Progenitor cell of endocrine pancreas (in vitro differentiated cells): ENCODE measurements around the gene OR8D4. TPM values are rescaled to one million over a fixed set of nuclear protein-coding genes. Genes with fewer than 3 reads are reported as not detected.
"Not testable (repeated sequence)": the region's sequence is repeated elsewhere in the genome, so short reads cannot be mapped to it uniquely, and the experiment has no call there.

Experiments used
- DNase-seq: peaks from one replicate; pipeline ENCODE4 v3.0.0; 2021; ENCODE audit warnings: low spot score; ENCODE audit not compliant: unreplicated experiment
- H3K27ac Mint-ChIP-seq: 2 replicates; pipeline ENCODE4 v1.8.0; 2021; ENCODE audit warnings: mild to moderate bottlenecking, moderate library complexity, mixed read lengths
- H3K27me3 Mint-ChIP-seq: 2 replicates; pipeline ENCODE4 v1.8.0; 2021; ENCODE audit warnings: mixed read lengths
- H3K36me3 Mint-ChIP-seq: 2 replicates; pipeline ENCODE4 v1.8.0; 2022; ENCODE audit warnings: mixed read lengths; ENCODE audit not compliant: insufficient read depth
- H3K4me1 Mint-ChIP-seq: 2 replicates; pipeline ENCODE4 v1.8.0; 2021; ENCODE audit warnings: low read depth, mixed read lengths
- H3K4me3 Mint-ChIP-seq: 2 replicates; pipeline ENCODE4 v1.8.0; 2021; ENCODE audit warnings: low read depth, mild to moderate bottlenecking, moderate library complexity, mixed read lengths
- H3K9me3 Mint-ChIP-seq: 2 replicates; pipeline ENCODE4 v1.8.0; 2021; ENCODE audit warnings: low read depth, mixed read lengths
- long read RNA-seq: library from polyadenylated mRNA; unstranded; transcript quantifications from one replicate; pipeline ENCODE4 v2.0.0, GENCODE V29; 2020
- total RNA-seq: library from RNA; stranded (reverse); gene quantifications from 2 replicates; pipeline ENCODE4 v1.2.1, GENCODE V29; 2021
- TF ChIP-seq, protein P1 (sequence below): fragments of 200-600 bp; sonication (generic); IDR thresholded peaks from one replicate; pipeline ENCODE4 v1.5.0; 2021; ENCODE audit warnings: antibody characterized with exemption, mild to moderate bottlenecking; ENCODE audit not compliant: unreplicated experiment

The OR8D4 gene
- 0.24 and 0.58 TPM in 2 replicates for total RNA-seq
- long read RNA-seq, partial matches to known transcripts = 0 of 2 reads
- long read RNA-seq, other reads (novel, unspliced or antisense) = 1 of 2 reads

GRCh38 chr11:123901867-123902266, at the start of gene OR8D4:
OR8D4 (plus strand) TSS chr11:123902167; CDS start chr11:123906432, 4,265 bp downstream.
- Mint-ChIP-seq H3K27me3 (no peaks in the 10 kb centered on the region), H3K36me3 (no peaks in the 10 kb centered on the region), H3K27ac (no peak within 1 kb of the TSS), H3K4me1 (peaks cover 2% of the 10 kb centered on the region), H3K9me3 (no peaks in the 10 kb centered on the region), H3K4me3 (no peak within 1 kb of the TSS)
- TF ChIP-seq, protein P1, sequence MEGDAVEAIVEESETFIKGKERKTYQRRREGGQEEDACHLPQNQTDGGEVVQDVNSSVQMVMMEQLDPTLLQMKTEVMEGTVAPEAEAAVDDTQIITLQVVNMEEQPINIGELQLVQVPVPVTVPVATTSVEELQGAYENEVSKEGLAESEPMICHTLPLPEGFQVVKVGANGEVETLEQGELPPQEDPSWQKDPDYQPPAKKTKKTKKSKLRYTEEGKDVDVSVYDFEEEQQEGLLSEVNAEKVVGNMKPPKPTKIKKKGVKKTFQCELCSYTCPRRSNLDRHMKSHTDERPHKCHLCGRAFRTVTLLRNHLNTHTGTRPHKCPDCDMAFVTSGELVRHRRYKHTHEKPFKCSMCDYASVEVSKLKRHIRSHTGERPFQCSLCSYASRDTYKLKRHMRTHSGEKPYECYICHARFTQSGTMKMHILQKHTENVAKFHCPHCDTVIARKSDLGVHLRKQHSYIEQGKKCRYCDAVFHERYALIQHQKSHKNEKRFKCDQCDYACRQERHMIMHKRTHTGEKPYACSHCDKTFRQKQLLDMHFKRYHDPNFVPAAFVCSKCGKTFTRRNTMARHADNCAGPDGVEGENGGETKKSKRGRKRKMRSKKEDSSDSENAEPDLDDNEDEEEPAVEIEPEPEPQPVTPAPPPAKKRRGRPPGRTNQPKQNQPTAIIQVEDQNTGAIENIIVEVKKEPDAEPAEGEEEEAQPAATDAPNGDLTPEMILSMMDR = no peak
- DNase-seq = no peak

- Mint-ChIP-seq H3K27ac (no peak overlapping the region), H3K9me3 (peaks cover 15% of the 10 kb centered on the region), H3K27me3 (no peaks in the 10 kb centered on the region)
These were observed 49.6 kb upstream of the OR8D4 start for GRCh38 chr11:123852321-123852720.

DNA sequence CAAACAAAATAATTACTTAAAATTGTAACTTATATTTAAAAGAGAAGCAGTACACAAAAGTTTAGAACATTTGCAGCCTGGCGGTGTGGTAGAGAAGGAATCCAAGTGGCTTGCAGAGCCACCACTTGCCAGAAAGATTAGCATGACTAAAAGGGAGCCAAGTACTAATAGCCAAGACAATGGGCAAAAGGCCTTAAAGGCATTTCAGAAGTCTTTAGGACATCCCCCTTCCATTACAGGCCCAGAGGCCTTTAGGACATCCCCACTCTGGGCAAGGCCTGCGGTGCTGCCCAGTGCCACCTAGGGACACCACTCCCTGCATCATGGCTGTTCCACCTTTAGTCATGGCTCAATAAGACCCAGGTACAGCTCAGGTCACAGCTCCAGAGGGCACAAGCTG, 48.9 kb upstream of the OR8D4 start:
- no peaks in the 10 kb centered on the region for H3K36me3 Mint-ChIP-seq
- TF ChIP-seq, protein P1 = no peak
- H3K27me3 Mint-ChIP-seq = no peaks in the 10 kb centered on the region
- DNase-seq = no peak
- no peak overlapping the region for H3K27ac Mint-ChIP-seq
- H3K4me3 Mint-ChIP-seq = no peak overlapping the region
- H3K4me1 Mint-ChIP-seq = no peaks in the 10 kb centered on the region
- H3K9me3 Mint-ChIP-seq = peaks cover 20% of the 10 kb centered on the region

More at GRCh38 chr11:123852321-123852720, 49.6 kb upstream of the OR8D4 start:
- no peak for DNase-seq
- TF ChIP-seq, protein P1 = no peak
- Mint-ChIP-seq H3K4me1 (no peaks in the 10 kb centered on the region), H3K36me3 (no peaks in the 10 kb centered on the region), H3K4me3 (no peak overlapping the region)

DNA sequence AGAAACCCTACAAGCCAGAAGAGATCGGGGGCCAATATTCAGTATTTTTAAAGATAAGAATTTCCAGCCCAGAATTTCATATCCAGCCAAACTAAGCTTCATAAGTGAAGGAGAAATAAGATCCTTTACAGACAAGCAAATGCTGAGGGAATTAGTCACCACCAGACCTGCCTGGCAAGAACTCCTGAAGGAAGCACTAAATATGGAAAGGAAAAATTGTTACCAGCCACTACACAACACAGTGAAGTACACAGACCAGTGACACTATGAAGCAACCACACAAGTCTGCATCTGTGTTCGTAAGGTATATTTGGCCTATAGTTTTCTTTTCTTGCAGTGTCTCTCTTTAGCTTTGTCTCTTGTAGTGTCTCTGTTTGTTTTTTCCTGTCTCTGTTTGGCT, 45.5 kb upstream of the OR8D4 start:
- Mint-ChIP-seq H3K4me3 (no peak overlapping the region), H3K36me3 (no peaks in the 10 kb centered on the region), H3K4me1 (no peaks in the 10 kb centered on the region), H3K27ac (no peak overlapping the region), H3K27me3 (no peaks in the 10 kb centered on the region), H3K9me3 (peaks cover 16% of the 10 kb centered on the region)
- no peak for DNase-seq
- TF ChIP-seq, protein P1 = no peak

DNA sequence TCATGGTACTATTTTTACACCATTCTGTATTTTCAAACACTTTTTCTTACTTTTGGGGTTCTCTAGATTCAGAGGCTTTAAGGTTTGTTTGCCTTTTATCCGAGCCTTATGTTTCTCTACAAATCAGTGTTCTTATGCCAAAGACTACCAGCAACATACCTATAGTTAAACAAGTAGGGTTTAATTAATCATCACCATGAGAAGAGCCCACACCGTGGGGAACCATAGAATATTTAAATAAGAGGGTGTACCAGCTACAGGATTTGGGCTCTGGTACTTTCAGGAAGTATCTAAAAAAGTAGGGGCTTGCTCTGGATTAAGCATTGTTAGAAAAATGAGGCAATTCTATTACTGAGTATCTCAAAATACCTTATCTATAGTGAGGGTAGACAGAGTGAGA, 42.2 kb upstream of the OR8D4 start:
- H3K9me3 Mint-ChIP-seq = peaks cover 16% of the 10 kb centered on the region
- no peak overlapping the region for H3K4me3 Mint-ChIP-seq
- H3K4me1 Mint-ChIP-seq = peaks cover under 1% of the 10 kb centered on the region
- no peak for DNase-seq
- H3K27ac Mint-ChIP-seq = no peak overlapping the region
- no peaks in the 10 kb centered on the region for H3K36me3 Mint-ChIP-seq
- TF ChIP-seq, protein P1 = no peak
- no peaks in the 10 kb centered on the region for H3K27me3 Mint-ChIP-seq

GRCh38 chr11:123865293-123865692, 36.7 kb upstream of the OR8D4 start:
- H3K4me1 Mint-ChIP-seq, H3K36me3 Mint-ChIP-seq, H3K27me3 Mint-ChIP-seq, H3K4me3 Mint-ChIP-seq, DNase-seq, H3K27ac Mint-ChIP-seq: not testable (repeated sequence)
- peaks cover 10% of the 10 kb centered on the region for H3K9me3 Mint-ChIP-seq

GRCh38 chr11:123867795-123868194, 34.2 kb upstream of the OR8D4 start:
- not testable (repeated sequence) for H3K4me1 Mint-ChIP-seq, H3K27ac Mint-ChIP-seq, H3K27me3 Mint-ChIP-seq, H3K36me3 Mint-ChIP-seq, H3K4me3 Mint-ChIP-seq, DNase-seq
- H3K9me3 Mint-ChIP-seq = peaks cover 15% of the 10 kb centered on the region
